GM12892 (cell line): Measurements from ENCODE around the gene VMP1.

ENCODE experiments used
- POLR2A ChIP-seq: IDR thresholded peaks from 2 replicates; pipeline ENCODE4 v1.6.1; 2011; ENCODE audit warnings: low read depth, low read length, control low read depth
- POLR2AphosphoS5 ChIP-seq: IDR thresholded peaks from 2 replicates; pipeline ENCODE4 v1.6.1; 2011; ENCODE audit warnings: low read depth, low read length, control low read depth

GRCh38 chr17:59678918-59679317, 28.5 kb upstream of the VMP1 start:
- TF ChIP-seq POLR2A = no peak
- no peak for TF ChIP-seq POLR2AphosphoS5
